Chondrocyte (in vitro differentiated cells): ENCODE measurements around the gene FAM219B. TPM values are rescaled to one million over a fixed set of nuclear protein-coding genes. Genes with fewer than 3 reads are reported as not detected.

ENCODE experiments used
- DNase-seq: peaks from one replicate; pipeline ENCODE4 v3.0.0; 2021; ENCODE audit warnings: mixed read lengths, low spot score
- H3K27ac Mint-ChIP-seq: one replicate; pipeline ENCODE4 v1.8.0; 2021; ENCODE audit warnings: mild to moderate bottlenecking, moderate library complexity, mixed read lengths; ENCODE audit not compliant: unreplicated experiment
- H3K27me3 Mint-ChIP-seq: 2 replicates; pipeline ENCODE4 v1.8.0; 2021; ENCODE audit warnings: low read depth, mixed read lengths
- H3K36me3 Mint-ChIP-seq: 2 replicates; pipeline ENCODE4 v1.8.0; 2021; ENCODE audit warnings: low read depth, mixed read lengths
- H3K4me1 Mint-ChIP-seq: 2 replicates; pipeline ENCODE4 v1.8.0; 2021; ENCODE audit warnings: low read depth, mild to moderate bottlenecking, mixed read lengths
- H3K4me3 Mint-ChIP-seq: one replicate; pipeline ENCODE4 v1.8.0; 2021; ENCODE audit warnings: mild to moderate bottlenecking, moderate library complexity, mixed read lengths; ENCODE audit not compliant: unreplicated experiment
- H3K9me3 Mint-ChIP-seq: 2 replicates; pipeline ENCODE4 v1.8.0; 2021; ENCODE audit warnings: low read depth, mixed read lengths
- CTCF ChIP-seq: fragments of 200-600 bp; sonication (generic); IDR thresholded peaks from 2 replicates; pipeline ENCODE4 v1.5.0; 2021; ENCODE audit warnings: antibody characterized with exemption, mild to moderate bottlenecking, moderate library complexity
- total RNA-seq: library from RNA; stranded (reverse); gene quantifications from 3 replicates; pipeline ENCODE4 v1.2.1, GENCODE V29; 2021

Gene FAM219B
- total RNA-seq, 1 donor from 2014 or later, result 97.6 TPM

- Mint-ChIP-seq H3K27me3 (no peaks in the 10 kb centered on the region), H3K27ac (peak overlapping the region; percentile 14), H3K36me3 (peaks cover 2% of the 10 kb centered on the region), H3K4me1 (peaks cover 49% of the 10 kb centered on the region), H3K4me3 (no peak overlapping the region), H3K9me3 (no peaks in the 10 kb centered on the region)
- no peak for TF ChIP-seq CTCF
- no peak for DNase-seq
These were observed 43.2 kb downstream of the FAM219B start for GRCh38 chr15:74863239-74864056.

GRCh38 chr15:74858369-74858740 lies 48.3 kb downstream of the FAM219B start:
- no peak overlapping the region for H3K27ac Mint-ChIP-seq

GRCh38 chr15:74857671-74858368 lies 48.8 kb downstream of the FAM219B start:
- no peak overlapping the region for H3K4me3 Mint-ChIP-seq
- peaks cover 3% of the 10 kb centered on the region for H3K36me3 Mint-ChIP-seq
- H3K27ac Mint-ChIP-seq, result no peak overlapping the region
- DNase-seq, result no peak
- H3K27me3 Mint-ChIP-seq, result no peaks in the 10 kb centered on the region
- H3K4me1 Mint-ChIP-seq, result peaks cover 11% of the 10 kb centered on the region
- no peaks in the 10 kb centered on the region for H3K9me3 Mint-ChIP-seq
- no peak for TF ChIP-seq CTCF

More at GRCh38 chr15:74858369-74858740, 48.3 kb downstream of the FAM219B start:
- peaks cover 13% of the 10 kb centered on the region for H3K4me1 Mint-ChIP-seq
- no peak for TF ChIP-seq CTCF
- no peak for DNase-seq
- H3K9me3 Mint-ChIP-seq, result no peaks in the 10 kb centered on the region
- no peak overlapping the region for H3K4me3 Mint-ChIP-seq
- no peaks in the 10 kb centered on the region for H3K27me3 Mint-ChIP-seq
- peaks cover 2% of the 10 kb centered on the region for H3K36me3 Mint-ChIP-seq

- no peak overlapping the region for H3K27ac Mint-ChIP-seq
- no peaks in the 10 kb centered on the region for H3K9me3 Mint-ChIP-seq
- no peak overlapping the region for H3K4me3 Mint-ChIP-seq
- H3K27me3 Mint-ChIP-seq, result no peaks in the 10 kb centered on the region
- H3K36me3 Mint-ChIP-seq, result peaks cover 5% of the 10 kb centered on the region
- peaks cover 11% of the 10 kb centered on the region for H3K4me1 Mint-ChIP-seq
- no peak for DNase-seq
- no peak for TF ChIP-seq CTCF
These were observed 49.5 kb downstream of the FAM219B start for GRCh38 chr15:74857082-74857655.

- H3K4me3 Mint-ChIP-seq, result no peak overlapping the region
- no peak for DNase-seq
- no peaks in the 10 kb centered on the region for H3K27me3 Mint-ChIP-seq
- no peaks in the 10 kb centered on the region for H3K9me3 Mint-ChIP-seq
- TF ChIP-seq CTCF, result no peak
- H3K27ac Mint-ChIP-seq, result no peak overlapping the region
- peaks cover 6% of the 10 kb centered on the region for H3K36me3 Mint-ChIP-seq
- H3K4me1 Mint-ChIP-seq, result peaks cover 11% of the 10 kb centered on the region
These were observed 50.1 kb downstream of the FAM219B start for GRCh38 chr15:74856537-74856936.
